ENCODE measurements around the gene SRGAP3. TPM values are rescaled to one million over a fixed set of nuclear protein-coding genes. Genes with fewer than 3 reads are reported as not detected.

SRGAP3 gene
- total RNA-seq, 2 experiments from 2014 or later: 1.2 to 1.3 TPM

- peaks cover 3% of the 10 kb centered on the region for H3K27me3 Mint-ChIP-seq
- ChIA-PET CTCF (no interaction called here), POLR2A (no interaction called here)
- no peak for DNase-seq
- H3K36me3 Mint-ChIP-seq (ENCODE audit: low read depth): no peaks in the 10 kb centered on the region
- no peaks in the 10 kb centered on the region for H3K4me1 Mint-ChIP-seq
- no peak overlapping the region for H3K27ac Mint-ChIP-seq
- H3K9me3 Mint-ChIP-seq: no peaks in the 10 kb centered on the region
- H3K4me3 Mint-ChIP-seq: no peak overlapping the region
These were observed 201.7 kb downstream of the SRGAP3 start for GRCh38 chr3:9047452-9048346.

- Mint-ChIP-seq H3K27ac (no peak overlapping the region), H3K4me1 (no peaks in the 10 kb centered on the region), H3K4me3 (no peak overlapping the region), H3K36me3 (ENCODE audit: low read depth) (no peaks in the 10 kb centered on the region), H3K9me3 (no peaks in the 10 kb centered on the region), H3K27me3 (peaks cover 3% of the 10 kb centered on the region)
- POLR2A ChIA-PET: no interaction called here
- CTCF ChIA-PET: no interaction called here
- DNase-seq: no peak
These were observed 204.1 kb downstream of the SRGAP3 start for GRCh38 chr3:9045371-9045770.

GRCh38 chr3:9043063-9043462 lies 206.4 kb downstream of the SRGAP3 start:
- no peaks in the 10 kb centered on the region for H3K9me3 Mint-ChIP-seq
- no peaks in the 10 kb centered on the region for H3K36me3 Mint-ChIP-seq (ENCODE audit: low read depth)
- H3K4me1 Mint-ChIP-seq: no peaks in the 10 kb centered on the region
- H3K4me3 Mint-ChIP-seq: no peak overlapping the region
- H3K27ac Mint-ChIP-seq: no peak overlapping the region
- CTCF ChIA-PET: no interaction called here
- POLR2A ChIA-PET: no interaction called here
- peaks cover 3% of the 10 kb centered on the region for H3K27me3 Mint-ChIP-seq
- DNase-seq: no peak

- DNase-seq: no peak
- H3K4me1 Mint-ChIP-seq: no peaks in the 10 kb centered on the region
- H3K4me3 Mint-ChIP-seq: no peak overlapping the region
- H3K9me3 Mint-ChIP-seq: no peaks in the 10 kb centered on the region
- H3K27me3 Mint-ChIP-seq: peaks cover 3% of the 10 kb centered on the region
- POLR2A ChIA-PET: no interaction called here
- no peak overlapping the region for H3K27ac Mint-ChIP-seq
- CTCF ChIA-PET: no interaction called here
- no peaks in the 10 kb centered on the region for H3K36me3 Mint-ChIP-seq (ENCODE audit: low read depth)
These were observed 207.8 kb downstream of the SRGAP3 start for GRCh38 chr3:9041626-9042025.

GRCh38 chr3:9040996-9041395 lies 208.4 kb downstream of the SRGAP3 start:
- Mint-ChIP-seq H3K27ac (no peak overlapping the region), H3K4me1 (no peaks in the 10 kb centered on the region)

GRCh38 chr3:9037144-9037711 lies 212.2 kb downstream of the SRGAP3 start:
- no peaks in the 10 kb centered on the region for H3K9me3 Mint-ChIP-seq
- H3K36me3 Mint-ChIP-seq (ENCODE audit: low read depth): no peaks in the 10 kb centered on the region
- DNase-seq: no peak
- H3K4me3 Mint-ChIP-seq: no peak overlapping the region
- ChIA-PET CTCF (no interaction called here), POLR2A (no interaction called here)
- no peaks in the 10 kb centered on the region for H3K4me1 Mint-ChIP-seq
- no peak overlapping the region for H3K27ac Mint-ChIP-seq
- H3K27me3 Mint-ChIP-seq: no peaks in the 10 kb centered on the region

More at GRCh38 chr3:9040996-9041395, 208.4 kb downstream of the SRGAP3 start:
- ChIA-PET CTCF (no interaction called here), POLR2A (no interaction called here)
- H3K36me3 Mint-ChIP-seq (ENCODE audit: low read depth): no peaks in the 10 kb centered on the region
- H3K9me3 Mint-ChIP-seq: no peaks in the 10 kb centered on the region
- H3K4me3 Mint-ChIP-seq: no peak overlapping the region
- no peak for DNase-seq
- H3K27me3 Mint-ChIP-seq: peaks cover 3% of the 10 kb centered on the region

- Mint-ChIP-seq H3K36me3 (ENCODE audit: low read depth) (no peaks in the 10 kb centered on the region), H3K27ac (no peak overlapping the region), H3K4me3 (no peak overlapping the region), H3K27me3 (no peaks in the 10 kb centered on the region), H3K4me1 (no peaks in the 10 kb centered on the region), H3K9me3 (no peaks in the 10 kb centered on the region)
- POLR2A ChIA-PET: no interaction called here
- CTCF ChIA-PET: no interaction called here
- DNase-seq: no peak
These were observed 212.9 kb downstream of the SRGAP3 start for GRCh38 chr3:9036404-9037131.

GRCh38 chr3:9035961-9036360 lies 213.5 kb downstream of the SRGAP3 start:
- H3K27me3 Mint-ChIP-seq: no peaks in the 10 kb centered on the region
- H3K9me3 Mint-ChIP-seq: no peaks in the 10 kb centered on the region
- H3K4me3 Mint-ChIP-seq: no peak overlapping the region
- H3K4me1 Mint-ChIP-seq: no peaks in the 10 kb centered on the region
- no peak for DNase-seq
- ChIA-PET CTCF (no interaction called here), POLR2A (no interaction called here)
- H3K27ac Mint-ChIP-seq: no peak overlapping the region
- H3K36me3 Mint-ChIP-seq (ENCODE audit: low read depth): no peaks in the 10 kb centered on the region

GRCh38 chr3:9035473-9035872 lies 214.0 kb downstream of the SRGAP3 start:
- ChIA-PET CTCF (interaction anchor here (1.4 kb wide), 1 partner anchor 267 kb away, joined by 3 read pairs; no protein-coding TSS in a partner anchor), POLR2A (no interaction called here)
- H3K27me3 Mint-ChIP-seq: no peaks in the 10 kb centered on the region
- no peaks in the 10 kb centered on the region for H3K36me3 Mint-ChIP-seq (ENCODE audit: low read depth)
- no peaks in the 10 kb centered on the region for H3K9me3 Mint-ChIP-seq
- H3K4me1 Mint-ChIP-seq: no peaks in the 10 kb centered on the region
- DNase-seq: no peak
- no peak overlapping the region for H3K4me3 Mint-ChIP-seq
- H3K27ac Mint-ChIP-seq: no peak overlapping the region

- H3K27ac Mint-ChIP-seq: no peak overlapping the region
- DNase-seq: no peak
- POLR2A ChIA-PET: no interaction called here
- no peaks in the 10 kb centered on the region for H3K4me1 Mint-ChIP-seq
- H3K4me3 Mint-ChIP-seq: no peak overlapping the region
- no peaks in the 10 kb centered on the region for H3K36me3 Mint-ChIP-seq (ENCODE audit: low read depth)
- H3K9me3 Mint-ChIP-seq: no peaks in the 10 kb centered on the region
- H3K27me3 Mint-ChIP-seq: no peaks in the 10 kb centered on the region
- CTCF ChIA-PET: interaction anchor here (1.4 kb wide), 1 partner anchor 269 kb away, joined by 3 read pairs; no protein-coding TSS in a partner anchor
These were observed 215.6 kb downstream of the SRGAP3 start for GRCh38 chr3:9033867-9034266.

GRCh38 chr3:9032231-9032777 lies 217.1 kb downstream of the SRGAP3 start:
- Mint-ChIP-seq H3K4me1 (no peaks in the 10 kb centered on the region), H3K36me3 (ENCODE audit: low read depth) (no peaks in the 10 kb centered on the region), H3K4me3 (no peak overlapping the region), H3K9me3 (no peaks in the 10 kb centered on the region), H3K27me3 (no peaks in the 10 kb centered on the region), H3K27ac (no peak overlapping the region)
- POLR2A ChIA-PET: no interaction called here
- DNase-seq: no peak
- CTCF ChIA-PET: no interaction called here

- H3K9me3 Mint-ChIP-seq: no peaks in the 10 kb centered on the region
- H3K27ac Mint-ChIP-seq: no peak overlapping the region
- POLR2A ChIA-PET: no interaction called here
These were observed 219.4 kb downstream of the SRGAP3 start for GRCh38 chr3:9030034-9030433.

GRCh38 chr3:9028134-9028533 lies 221.3 kb downstream of the SRGAP3 start:
- no peak overlapping the region for H3K4me3 Mint-ChIP-seq
- no peaks in the 10 kb centered on the region for H3K27me3 Mint-ChIP-seq
- no peak overlapping the region for H3K27ac Mint-ChIP-seq
- CTCF ChIA-PET: no interaction called here
- POLR2A ChIA-PET: no interaction called here
- no peaks in the 10 kb centered on the region for H3K4me1 Mint-ChIP-seq
- no peaks in the 10 kb centered on the region for H3K36me3 Mint-ChIP-seq (ENCODE audit: low read depth)
- no peak for DNase-seq
- H3K9me3 Mint-ChIP-seq: no peaks in the 10 kb centered on the region

More at GRCh38 chr3:9030034-9030433, 219.4 kb downstream of the SRGAP3 start:
- no peak for DNase-seq
- H3K4me1 Mint-ChIP-seq: no peaks in the 10 kb centered on the region
- no peaks in the 10 kb centered on the region for H3K27me3 Mint-ChIP-seq
- H3K4me3 Mint-ChIP-seq: no peak overlapping the region
- H3K36me3 Mint-ChIP-seq (ENCODE audit: low read depth): no peaks in the 10 kb centered on the region
- CTCF ChIA-PET: no interaction called here
